HG02571 (cell line): ENCODE results near the gene ERC2.
"Not testable (repeated sequence)": the region's sequence is repeated elsewhere in the genome, so short reads cannot be mapped to it uniquely, and the experiment has no call there.

Experiments
- ATAC-seq: cut with Tn5 transposase; IDR thresholded peaks from one replicate; pipeline ENCODE4 v1.9.1; 2021; ENCODE audit warnings: mild to moderate bottlenecking, moderate library complexity; ENCODE audit not compliant: unreplicated experiment

ERC2 gene

DNA sequence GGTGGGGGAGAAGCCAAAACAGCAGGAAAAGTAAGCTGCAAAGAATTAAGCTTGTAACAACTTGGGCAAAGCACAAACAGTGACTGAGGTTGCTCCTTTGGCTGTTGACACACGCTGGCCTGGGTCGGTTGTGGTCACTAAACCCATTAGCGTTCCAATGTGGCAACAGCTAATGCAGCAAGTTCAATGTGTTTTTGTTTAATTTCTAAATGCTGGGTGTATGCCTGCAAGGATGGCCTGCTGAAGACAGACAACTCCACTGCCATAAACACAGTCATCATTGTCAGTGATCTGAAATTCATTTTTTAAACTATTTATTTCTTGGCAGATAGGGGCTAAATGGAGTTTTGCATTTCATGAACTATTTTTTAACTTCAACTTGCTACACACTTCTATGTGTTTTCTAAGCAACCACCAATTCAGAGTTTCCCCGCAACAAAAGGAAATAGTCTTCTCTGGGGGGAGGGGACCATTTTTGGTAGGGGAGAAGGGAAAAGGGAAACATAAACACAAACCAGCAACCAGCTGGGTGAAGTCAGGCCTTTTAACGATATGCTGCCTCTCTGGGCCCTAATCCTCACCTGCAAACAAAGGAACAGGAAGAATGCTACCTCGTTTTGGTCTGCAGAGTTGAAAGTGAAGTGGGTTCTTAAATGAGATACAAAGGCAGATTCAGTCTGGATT lies 946.4 kb downstream of the ERC2 start:
- no peak for ATAC-seq

DNA sequence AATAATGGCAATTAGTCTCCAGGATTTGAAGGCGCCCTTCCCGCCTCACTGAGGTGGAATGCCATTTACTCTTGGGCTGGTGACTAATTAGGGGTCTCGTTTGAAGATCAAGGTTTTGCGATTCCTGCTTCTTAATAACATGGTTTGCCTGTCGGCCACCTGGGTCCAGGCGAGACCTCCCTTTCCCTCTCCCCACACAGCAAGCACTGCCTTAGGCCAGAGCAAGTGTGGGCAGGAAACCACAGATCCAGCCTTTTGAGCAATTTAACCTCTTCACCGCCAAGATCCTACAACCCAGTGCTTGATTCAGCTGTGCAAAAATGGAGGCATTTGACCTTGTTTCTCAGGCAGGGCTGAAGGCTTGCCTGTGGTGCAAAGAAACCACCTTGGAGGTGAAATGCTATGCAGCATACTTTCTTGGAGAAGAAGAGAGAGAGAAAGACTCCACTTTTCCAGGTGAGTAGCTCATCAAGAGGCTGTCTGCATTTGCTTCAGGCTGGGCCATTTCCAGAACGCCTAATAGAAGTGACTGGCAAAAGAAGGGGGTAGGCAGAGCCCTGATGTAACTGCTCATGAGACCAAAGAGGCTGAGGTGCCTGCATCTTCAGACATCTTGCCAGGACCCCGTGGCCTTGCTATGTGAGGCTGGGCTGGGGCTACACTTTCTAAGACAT lies 947.1 kb downstream of the ERC2 start:
- no peak for ATAC-seq

DNA sequence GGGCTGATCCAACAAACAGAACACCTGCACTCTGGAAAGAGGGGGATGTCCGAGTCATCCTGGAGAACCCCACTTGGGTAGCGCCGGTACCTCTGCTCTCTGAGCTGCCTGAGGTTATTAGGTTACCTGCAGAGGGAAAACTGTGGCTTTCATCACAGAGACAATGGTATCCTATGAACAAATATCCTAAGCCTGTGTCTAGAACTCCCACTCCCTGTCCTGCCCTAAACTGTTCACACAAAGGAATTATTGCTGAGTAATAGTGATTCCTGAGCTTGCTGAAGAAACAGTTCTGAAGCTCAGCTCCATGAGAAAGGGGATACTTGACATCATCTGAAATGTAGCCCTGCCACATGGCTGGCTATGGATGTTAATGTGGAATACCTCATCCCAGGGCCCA lies 949.2 kb downstream of the ERC2 start:
- ATAC-seq = no peak

DNA sequence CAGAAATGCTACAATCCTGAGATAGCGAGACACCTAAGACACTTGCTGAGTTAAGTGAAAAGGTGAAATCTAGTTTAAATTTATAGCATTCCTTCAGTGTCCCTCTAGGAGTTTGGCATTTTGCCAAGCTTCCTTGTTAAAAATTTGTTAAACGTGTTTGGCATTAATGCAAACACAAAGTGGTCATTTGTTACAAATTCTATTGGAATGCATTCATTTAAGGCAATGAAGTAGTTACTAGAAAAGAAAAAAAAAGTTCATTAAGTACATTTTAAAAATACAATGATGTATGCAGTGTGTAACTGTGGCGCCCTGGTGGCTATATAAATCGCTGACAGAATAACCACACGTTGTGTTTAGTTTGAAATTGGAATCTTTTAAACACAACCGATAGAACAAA lies 949.8 kb downstream of the ERC2 start:
- ATAC-seq = no peak

DNA sequence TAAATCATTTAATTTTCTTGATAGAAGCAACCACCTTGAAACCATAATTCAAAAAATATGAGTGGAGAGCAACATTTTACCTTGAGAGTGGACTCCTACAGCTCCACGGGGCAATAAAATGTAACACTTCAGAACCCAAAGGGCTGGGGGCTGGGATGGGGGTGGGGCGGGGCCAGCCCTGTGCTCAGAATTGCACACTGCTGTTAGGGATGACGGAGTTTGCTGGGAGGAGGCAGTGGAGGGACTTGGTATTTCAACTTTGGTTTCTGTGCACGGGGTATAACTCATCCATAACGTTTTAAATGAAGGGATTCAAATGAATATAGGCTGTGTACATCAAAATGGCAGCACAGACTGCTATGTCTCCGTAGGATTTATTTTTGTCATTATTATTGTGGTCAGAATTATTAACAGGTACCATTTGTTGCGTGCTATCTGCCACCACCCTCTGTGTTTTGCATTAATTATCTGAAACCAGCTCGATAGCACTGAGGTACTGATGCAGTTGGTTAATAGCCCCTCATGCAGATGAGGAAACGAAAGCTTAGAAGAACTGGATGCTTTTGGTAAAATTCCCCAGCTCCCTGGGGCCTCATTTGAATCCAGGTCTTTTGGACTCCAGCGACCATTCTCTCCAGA lies 951.8 kb downstream of the ERC2 start:
- no peak for ATAC-seq

DNA sequence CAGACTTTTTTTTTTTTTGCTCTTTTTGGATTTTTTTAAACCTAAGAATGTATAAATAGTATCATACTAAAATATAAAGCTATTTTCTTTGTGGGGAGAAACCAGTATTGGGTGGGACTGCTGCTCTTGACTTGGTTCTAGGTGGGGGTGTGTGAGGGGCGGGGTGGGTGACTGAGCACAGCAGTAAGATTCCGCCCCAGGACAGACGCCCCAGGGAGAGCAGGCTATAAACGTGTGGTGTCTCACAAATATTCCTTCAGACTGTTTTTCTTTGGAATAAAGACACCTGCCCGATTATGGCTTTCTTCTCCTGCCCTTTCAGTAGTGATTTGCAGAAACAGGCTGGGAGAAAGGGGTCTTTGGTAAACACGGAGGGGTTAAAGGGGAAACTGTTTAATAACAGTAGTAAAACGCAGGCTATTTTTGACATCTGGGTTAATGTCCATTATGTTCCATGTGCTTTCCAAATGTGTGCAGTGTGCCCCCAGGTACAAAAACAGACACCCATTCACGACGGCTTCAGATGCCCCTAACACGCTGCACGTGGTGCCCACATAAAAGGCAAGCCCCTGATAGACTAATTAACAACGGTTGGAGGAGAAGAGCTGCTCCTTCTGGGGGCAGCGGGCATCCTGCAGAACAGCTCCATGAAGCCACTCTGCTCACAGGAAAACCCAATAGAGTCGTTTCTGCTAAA lies 952.6 kb downstream of the ERC2 start:
- ATAC-seq = no peak

DNA sequence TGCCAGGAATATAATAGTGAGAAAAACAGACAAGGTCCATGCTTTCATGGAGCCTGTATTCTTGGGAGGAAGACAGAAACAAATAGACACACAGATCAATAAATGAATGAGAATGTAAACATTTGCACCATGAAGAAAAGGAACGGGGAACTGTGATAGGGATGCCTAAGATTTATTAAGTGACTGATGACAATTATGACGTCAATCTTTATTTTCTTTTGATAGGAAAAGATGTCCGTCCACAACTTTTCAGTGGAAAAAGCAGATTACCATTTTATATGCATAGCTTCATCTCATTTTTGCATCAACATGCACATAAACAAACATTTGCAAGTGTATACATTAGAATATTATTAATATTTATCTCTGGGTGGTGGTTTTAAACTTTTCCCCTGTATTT lies 953.3 kb downstream of the ERC2 start:
- no peak for ATAC-seq

DNA sequence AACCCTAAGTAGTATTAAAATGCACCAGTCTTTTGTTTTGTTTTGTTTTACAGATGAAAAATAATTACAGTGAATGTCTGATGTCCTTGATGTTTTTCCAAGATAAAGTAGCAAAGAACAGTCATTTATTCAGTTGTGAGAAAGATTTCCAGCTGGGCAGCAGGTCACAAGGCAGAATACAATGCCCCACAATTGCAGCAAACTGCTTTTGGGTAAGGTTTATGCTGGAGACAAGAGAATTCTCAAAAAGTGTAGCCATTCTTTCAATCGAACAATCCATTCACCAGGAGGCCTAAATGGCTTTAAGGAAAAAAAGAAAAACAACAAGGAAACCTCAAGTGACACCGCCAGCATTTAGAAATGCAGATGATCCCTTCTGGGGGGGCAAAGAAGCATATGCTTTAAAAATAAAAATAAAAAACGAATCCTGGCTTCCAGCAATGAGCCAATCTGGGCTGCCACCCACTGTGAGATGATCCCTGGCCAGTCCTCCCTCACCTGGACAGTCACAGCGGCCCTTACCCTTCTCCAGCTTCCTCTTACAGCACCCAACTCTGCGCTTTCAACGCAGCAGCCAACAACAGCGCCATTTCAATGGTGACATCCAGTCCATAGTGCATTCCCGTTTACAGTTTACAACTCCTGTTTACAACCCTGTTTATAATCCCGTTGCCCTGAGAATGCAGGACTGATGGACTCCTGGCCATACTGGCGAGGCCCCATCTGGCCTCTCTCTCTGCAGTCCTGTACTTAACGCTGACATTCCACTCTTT lies 955.5 kb downstream of the ERC2 start:
- ATAC-seq = no peak

DNA sequence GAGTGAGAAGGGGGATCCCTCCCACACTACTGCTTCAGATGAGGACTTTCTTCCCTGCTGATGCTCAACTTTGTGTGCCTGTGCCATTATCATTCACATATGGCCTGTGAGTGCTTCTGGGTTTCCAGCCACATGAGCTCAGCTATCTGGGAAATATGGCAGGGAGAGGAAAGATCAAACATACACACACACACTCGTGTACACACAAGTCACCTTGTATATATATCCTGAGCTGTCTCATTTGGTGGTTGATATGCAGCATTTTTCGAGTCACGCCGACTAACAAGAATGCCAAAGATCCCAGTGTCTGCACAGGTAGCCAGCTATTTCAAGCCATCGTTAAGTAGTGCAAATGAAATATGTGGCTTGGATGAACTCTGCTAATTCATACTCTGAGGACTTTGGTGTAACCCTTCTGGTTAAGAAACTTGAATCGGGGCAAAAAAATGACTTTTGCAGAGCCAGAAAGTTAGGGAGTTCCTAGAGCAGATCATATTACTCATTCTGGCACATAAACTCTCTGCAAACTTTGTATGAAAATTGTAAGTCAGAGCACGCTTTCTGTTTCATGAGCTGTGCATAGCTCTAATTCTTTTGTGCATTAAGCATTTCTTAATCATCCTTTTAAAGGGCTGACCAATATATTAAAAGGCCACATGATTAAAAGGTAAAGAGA lies 956.2 kb downstream of the ERC2 start:
- no peak for ATAC-seq

DNA sequence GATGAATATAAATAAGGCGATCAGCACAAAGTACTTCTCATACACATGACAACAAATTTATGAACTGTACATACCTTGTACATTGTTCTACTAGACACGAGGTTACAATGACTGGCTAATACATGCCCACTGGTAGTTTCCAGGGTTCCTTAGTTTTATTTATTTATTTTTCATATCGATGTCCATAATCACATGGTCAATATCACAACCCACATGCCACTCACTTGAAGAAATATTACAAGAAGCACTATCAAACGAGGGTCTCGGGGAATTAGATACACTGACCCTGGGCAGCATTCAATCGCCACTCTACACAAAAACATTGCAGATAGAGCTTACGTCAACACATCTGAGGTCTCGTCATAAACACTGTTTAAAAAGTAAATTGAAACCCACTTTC lies 959.9 kb downstream of the ERC2 start:
- no peak for ATAC-seq

DNA sequence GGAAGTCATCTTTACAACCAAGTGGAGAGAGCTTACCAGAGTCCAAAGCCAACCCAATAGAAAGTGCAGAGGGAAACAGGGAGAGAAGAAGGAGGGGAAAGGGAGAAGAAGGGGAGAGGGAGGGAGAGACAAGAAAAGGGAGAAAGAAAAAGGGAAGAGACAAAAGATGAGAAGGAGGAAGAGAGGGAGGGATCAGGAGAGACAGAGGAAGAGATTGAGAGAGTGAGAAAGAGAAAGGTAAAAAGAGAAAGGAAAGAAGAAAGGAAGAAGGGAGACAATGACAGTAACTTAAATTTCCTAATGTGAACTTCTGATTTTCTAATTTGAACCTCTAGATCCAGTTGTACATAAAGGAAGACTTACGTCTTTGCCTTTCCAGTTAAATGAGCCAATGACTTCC lies 960.5 kb downstream of the ERC2 start:
- ATAC-seq = no peak

DNA sequence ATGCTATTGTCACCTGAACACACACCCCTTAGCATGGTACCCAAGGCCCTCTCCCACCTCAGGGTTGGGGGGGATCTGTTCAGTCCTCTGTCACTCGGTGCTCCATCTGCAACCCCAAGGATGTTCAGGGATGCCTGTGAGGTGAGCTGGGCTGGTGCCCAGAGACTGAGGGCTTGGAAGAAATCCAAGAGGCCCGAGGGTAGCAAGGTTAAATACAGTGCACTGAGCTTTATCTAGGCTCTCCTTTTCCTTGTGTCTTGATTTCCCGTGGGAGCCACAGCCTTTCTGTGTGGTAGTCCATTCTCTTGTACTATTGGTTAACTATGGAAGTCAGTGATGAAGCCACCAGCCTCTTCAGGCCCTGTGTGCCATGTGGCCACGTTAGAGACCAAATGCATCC lies 962.5 kb downstream of the ERC2 start:
- ATAC-seq = no peak

DNA sequence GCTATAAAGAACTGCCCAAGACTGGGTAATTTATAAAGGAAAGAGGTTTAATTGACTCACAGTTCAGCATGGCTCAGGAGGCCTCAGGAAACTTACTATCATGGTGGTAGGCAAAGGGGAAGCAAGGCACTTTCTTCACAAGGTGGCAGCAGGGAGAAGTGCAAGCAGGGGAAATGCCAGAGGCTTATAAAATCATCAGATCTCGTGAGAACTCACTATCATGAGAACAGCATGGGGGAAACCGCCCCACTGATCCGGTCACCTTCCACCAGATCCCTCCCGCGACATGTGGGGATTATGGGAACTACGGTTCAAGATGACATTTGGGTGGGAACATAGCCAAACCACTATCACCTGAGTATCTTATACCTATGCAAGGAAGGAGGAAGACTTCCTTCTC lies 963.2 kb downstream of the ERC2 start:
- not testable (repeated sequence) for ATAC-seq

DNA sequence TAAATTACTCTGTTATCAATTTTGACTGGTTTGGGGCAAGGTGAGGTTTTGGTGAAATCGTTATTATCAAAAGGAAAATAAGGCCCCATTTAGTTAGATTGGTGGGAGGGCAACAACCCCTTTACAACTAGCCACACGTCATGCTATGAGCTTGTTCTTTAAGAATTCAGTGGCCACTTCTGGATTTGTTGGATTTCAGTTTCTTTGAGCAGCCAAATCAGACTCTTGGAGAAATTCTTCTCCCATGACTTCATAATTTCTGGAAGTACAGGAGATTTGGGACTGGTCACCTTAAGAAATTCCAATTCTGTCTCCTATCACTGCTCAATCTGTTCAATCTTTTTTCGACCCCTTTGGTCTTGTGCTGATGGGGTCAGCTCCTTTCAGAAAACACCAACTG lies 966.4 kb downstream of the ERC2 start:
- no peak for ATAC-seq

DNA sequence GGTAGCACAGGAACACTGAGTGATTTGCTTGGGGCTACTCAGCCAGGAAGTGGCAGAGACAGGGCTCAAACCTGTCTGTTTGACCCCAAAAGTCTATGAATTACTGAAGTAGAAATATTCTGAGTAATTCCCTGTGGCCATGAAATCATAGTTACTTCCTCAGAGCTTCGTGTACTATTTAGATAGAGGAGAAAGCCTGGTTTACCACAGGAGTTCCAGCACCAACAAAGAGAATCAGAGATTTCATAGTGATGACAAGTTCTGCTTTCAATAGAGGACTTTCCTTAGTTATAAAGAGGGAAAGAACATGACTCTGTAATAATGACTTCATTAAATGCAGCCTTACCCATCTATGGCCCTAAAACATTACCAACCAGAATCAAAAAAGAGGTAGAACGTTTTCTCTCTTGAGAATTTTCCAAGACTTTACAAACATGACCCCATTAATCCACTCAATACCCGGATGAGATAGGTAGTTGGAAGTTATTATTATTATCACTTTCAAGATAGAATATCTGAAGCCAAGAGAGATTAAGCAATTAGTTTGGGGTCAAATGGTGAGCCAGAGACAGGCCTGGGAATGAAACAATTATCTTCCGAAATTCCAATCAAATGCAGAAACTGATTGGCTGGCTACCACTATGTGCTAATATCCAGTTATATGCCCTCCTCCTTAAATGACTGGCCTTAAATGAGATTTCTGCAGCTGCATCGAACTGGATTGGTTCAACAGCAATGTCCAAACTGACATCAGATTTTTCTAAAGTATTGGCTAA lies 967.5 kb downstream of the ERC2 start:
- ATAC-seq = no peak

DNA sequence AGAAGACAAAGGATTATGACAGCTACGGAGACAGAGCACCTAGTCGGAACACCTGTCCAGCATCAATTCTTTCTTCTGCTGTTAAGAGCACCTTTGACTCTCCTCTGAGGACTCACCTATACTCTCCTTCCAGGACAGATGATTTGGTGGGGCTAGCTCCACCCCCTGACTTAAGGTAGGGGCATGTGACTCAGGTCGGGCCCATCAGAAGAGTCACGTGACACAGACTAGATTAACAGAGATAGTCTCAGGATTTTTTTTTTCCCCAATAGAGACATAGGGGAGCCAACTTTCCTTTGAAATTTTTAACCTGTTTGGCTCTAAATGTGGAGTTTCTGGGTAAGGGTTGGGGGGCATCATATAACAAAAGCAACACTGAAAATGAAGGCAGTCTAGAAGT lies 969.7 kb downstream of the ERC2 start:
- ATAC-seq = no peak

DNA sequence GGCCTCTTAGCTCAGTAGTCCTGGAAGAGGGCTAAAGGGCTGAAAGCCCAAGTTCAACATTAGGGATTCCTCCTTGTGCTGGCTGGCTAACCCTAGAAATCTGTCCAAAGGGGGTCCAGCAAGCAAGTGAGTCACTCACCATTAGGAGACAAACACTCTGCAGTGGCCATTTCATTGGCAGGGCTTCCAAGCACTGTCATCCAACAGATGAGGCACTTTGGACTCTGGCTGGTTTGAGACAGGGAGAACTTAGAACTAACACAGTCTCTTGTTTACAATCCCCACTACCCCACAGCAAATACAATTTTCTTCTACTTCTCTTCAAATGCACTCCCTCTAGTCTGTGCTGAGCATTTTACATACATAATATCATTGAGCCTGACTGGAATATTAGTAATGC lies 971.0 kb downstream of the ERC2 start:
- no peak for ATAC-seq

DNA sequence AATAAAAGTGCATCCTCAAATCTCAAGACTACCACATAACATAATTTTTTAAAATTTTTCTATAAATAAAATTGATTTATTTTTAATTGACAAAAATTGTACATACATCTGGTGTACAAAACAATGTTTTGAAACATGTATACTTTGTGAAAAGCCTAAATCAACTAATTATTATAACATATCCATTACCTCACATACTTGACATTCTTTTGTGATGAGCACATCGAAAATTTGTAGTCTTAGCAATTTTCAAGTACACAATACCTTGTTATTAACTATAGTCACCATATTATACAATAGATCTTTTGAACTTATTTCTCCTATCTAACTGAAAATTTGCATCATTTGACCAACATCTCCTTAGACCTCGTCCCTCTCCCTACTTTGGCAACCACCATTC lies 973.3 kb downstream of the ERC2 start:
- no peak for ATAC-seq

DNA sequence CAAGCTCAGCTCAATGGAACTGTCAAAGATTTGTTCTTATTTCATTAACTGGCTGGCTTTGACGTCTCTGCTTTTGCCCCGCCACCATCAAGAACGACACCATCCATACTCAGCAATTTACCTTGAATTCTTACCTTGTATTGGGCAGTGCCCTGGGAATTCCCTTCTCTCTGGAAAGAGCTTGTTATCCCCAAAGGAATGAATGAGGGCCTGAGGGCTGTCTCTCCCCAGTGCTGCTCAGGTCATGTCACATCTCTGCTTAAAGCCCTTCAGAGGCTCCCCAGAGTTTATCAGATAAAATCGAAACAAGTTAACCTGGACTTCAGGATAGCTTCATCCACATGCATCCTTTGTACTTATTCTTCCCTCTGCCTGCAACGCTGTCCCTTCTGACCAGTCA lies 975.3 kb downstream of the ERC2 start:
- no peak for ATAC-seq

DNA sequence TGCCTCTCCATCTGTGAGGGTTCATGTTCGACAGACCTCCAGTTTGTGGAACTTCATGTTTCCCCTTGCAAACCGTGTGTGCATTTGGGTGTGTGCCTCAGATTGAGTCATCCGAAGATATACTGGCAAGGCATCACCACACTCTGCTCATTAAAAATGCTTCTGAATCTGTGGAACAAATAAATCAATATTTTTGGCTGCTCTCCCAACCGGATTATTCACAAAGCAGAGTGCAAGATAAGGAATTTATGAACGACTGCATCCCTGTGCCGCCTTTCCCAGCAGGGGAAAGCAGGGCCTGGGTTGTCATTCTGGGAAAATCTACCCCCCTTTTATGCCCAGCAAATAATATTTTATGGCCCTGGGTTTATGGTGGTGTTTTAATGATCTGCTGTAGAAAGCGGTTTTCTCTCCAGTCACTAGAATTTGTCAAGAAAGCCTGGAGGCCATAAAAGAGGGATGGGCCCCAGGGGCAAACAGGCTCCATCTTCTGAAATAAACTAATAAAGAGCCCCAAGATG lies 976.9 kb downstream of the ERC2 start:
- no peak for ATAC-seq
